HG02571 (cell line): ENCODE data around the gene ATE1.
"Not testable (repeated sequence)": the region's sequence is repeated elsewhere in the genome, so short reads cannot be mapped to it uniquely, and the experiment has no call there.

ENCODE experiments used
- ATAC-seq: cut with Tn5 transposase; IDR thresholded peaks from one replicate; pipeline ENCODE4 v1.9.1; 2021; ENCODE audit warnings: mild to moderate bottlenecking, moderate library complexity; ENCODE audit not compliant: unreplicated experiment

Gene ATE1

GRCh38 chr10:121927841-121928527 is at the start of gene ATE1:
ATE1 (minus strand) TSS chr10:121928031; CDS start chr10:121927949, 82 bp downstream.
- ATAC-seq = peak; percentile 75

- no peak for ATAC-seq
Observed at GRCh38 chr10:121976607-121977006, 48.8 kb upstream of the ATE1 start.

- no peak for ATAC-seq
Observed at GRCh38 chr10:121975295-121976086, 47.7 kb upstream of the ATE1 start.

DNA sequence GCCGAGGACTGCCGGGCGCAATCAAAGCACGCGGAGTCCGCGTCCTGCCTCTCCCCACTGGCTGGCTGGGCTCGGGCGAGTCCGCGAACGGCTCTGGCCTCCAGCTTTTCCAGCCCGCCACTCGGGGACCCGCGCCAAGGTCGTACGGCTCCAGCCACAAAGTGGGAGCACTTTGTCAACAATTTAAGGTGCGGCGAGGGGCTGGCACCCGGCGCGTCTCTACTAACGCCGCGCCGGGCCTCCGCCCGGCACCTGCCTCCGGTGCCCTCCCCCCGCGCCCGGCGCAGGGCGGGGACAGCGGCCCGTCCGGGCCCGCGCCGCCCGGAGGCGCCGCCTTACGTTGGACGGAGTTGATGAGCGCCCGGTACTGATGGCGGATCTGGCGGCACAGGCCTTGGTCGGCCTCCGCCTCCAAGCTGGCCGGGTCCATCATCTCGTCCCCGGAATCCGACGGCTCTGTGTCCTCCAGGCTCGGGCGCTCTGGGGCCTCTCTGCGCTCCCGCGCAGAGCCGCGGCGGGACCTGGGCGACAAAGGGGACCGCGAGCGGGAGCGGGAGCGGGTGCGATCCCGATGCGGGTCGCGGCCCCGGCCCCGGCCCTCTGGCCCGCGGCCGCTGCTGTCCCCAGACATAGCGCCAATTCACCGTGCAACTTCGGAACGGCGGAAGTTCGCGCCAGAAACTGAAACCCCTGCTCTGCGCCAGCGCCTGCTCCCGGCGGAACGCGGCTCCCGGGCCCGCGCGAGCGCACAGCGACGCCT is 46.9 kb upstream of the ATE1 start, which contains the start of gene NSMCE4A:
Gene NSMCE4A, minus strand, starts transcription at position 683 of the 760 bp plus-strand sequence. Its CDS starts 52 bp downstream, at position 631.
- peak; percentile 75 for ATAC-seq

DNA sequence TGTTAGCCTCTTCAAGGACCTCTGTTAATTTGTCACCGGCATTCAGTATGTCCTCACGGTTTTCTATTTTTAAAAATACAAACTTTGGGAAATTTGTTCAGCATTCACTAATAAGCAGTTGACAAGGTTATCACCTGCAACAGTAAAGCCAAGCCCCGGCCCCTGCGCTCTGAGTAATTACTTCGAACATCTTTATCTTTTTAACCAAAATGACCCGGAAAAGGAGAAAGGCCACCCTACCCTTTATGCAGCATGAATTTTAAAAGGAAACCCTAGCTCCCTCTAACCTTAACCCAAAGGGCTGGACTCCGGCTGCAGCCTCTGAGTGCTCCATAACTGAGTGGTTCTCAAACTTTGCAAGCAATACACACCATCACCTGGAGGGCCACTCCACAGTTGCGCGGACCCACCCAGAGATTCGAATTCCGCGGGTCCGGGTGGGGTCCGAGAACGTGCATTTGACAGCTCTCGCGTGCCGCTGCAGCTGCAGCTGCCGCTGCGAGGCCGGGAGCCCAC is 46.2 kb upstream of the ATE1 start:
- ATAC-seq = no peak

DNA sequence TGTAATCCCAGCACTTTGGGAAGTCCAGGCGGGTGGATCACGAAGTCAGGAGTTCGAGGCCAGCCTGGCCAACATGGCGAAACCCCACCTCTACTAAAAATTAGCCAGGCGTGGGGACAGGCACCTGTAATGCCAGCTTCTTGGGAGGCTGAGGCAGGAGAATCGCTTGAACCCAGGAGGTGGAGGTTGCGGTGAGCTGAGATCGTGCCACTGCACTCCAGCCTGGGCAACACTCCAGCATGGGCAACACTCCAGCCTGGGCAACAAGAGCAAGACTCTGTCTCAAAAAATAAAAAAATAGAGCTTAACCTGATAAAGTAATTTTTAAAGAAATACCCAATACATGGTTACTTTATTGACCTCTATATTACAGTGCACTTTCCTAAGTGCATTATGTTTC is 41.3 kb upstream of the ATE1 start:
- ATAC-seq = not testable (repeated sequence)

DNA sequence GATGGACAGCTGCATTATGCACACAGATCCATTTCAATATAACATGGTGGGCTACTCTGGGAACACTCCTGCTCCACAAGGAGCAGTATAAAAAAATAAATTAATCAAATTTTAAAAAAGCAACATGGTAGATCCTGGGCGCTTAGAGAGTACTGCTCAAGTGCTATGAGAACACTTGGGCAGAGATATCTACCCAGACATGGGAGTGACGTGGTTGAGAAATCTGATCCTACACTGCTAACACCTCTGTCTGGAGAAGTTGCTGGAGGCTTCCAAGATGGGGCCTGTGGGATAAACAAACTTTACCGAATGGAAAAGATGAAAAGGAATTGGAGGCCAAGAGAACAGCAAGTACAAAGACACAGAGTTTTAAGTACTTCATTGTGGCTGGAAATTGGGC is 38.2 kb upstream of the ATE1 start:
- ATAC-seq = no peak

GRCh38 chr10:121961456-121961855 is 33.6 kb upstream of the ATE1 start:
- no peak for ATAC-seq

DNA sequence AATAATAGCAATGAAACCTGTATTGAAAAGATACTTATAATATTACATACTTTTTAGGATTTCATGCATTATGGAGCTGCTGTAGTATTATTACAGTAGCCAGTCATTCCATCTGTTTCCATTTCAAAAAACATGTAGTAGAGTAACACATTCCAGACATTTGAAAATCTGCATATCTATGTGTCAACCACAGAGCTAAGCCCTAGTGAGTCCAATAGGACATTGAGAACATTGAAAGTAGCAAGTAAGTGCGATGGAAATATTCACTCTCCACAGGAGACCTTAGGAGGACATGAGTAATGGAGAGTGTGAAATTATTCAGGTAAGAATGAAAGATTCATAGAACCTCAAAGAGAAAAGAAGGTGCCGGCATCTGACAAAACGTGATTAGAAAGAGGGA is 31.8 kb upstream of the ATE1 start:
- no peak for ATAC-seq

- no peak for ATAC-seq
Observed at GRCh38 chr10:121956111-121957061, 28.6 kb upstream of the ATE1 start.

DNA sequence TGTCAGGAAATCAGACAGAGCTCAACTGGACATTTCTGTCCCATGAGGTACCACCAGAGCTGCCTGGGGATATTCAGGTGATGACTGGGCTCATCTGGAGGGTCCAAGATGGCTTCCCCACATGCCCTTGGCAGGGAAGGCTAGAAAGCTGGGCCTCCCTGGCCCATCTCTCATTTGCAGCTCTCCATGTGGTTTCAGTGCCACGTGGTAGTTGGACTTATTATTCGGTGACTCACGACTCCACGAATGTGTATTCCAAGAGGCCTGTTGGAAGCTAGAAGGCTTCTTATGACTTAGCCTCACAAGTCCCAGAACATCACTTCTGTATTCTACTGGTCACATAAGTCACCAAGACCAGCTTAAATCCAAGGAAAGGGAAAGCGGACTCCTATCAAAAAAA is 24.4 kb upstream of the ATE1 start:
- no peak for ATAC-seq

DNA sequence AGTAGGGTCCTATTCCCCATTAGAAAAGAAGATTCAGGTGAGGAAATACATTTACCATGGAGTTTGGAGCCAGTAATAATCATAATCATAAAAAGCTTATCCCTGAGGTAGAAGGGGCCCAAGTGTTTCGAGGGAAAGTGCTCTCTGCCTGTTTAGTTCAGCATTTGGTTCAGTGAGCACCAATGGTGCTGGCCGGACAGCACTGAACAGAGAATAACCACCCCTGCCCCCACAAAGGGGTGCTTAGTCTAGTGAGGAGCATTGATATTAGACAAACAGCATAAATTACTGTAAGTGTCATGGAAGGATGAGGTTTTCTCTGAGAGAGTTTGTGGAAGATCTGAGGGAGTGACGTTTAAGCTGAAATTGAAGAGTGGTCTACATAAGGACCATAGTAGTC is 21.6 kb upstream of the ATE1 start:
- ATAC-seq = no peak

GRCh38 chr10:121949049-121949448 is 21.2 kb upstream of the ATE1 start:
- ATAC-seq = no peak

GRCh38 chr10:121947343-121948330 is 19.8 kb upstream of the ATE1 start:
- ATAC-seq = no peak

- no peak for ATAC-seq
Observed at GRCh38 chr10:121942749-121943416, 15.1 kb upstream of the ATE1 start.

GRCh38 chr10:121941532-121941931 is 13.7 kb upstream of the ATE1 start:
- ATAC-seq = no peak

DNA sequence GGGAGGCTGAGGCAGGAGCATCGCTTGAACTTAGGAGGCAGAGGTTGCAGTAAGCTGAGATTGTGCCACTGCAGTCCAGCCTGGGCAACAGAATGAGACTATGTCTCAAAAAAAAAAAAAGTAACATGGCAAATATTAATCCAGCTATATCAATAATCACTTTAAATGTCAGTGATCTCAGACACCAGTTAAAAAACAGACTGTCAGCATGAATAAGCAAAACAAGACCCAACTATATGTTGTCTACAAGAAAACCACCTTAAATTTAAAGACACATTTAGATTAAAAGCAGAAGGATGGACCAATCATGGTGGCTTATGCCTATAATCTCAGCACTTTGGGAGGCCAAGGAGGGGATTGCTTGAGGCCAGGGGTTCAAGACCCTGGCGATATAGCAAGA is 8.5 kb upstream of the ATE1 start:
- ATAC-seq = no peak

DNA sequence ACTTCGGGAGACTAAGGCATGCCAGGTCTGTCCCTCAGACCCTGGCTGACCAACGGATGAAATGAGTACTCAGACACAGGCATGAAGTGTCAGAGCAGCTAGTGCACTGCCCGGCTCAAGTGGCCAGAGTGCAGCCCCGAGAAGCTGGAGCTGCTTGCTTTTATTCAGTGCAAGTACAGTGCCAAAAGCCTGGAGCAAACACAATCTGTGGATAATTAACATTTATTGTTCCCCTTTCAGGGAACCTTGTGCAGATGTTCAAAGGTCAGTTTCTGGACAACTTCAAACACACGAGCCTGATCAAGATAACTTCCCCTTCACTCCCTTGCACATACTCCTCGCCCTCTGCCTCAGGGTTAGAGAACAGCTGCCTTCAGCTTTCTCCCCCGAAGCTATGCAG is 7.9 kb upstream of the ATE1 start:
- ATAC-seq = no peak
